ENCODE measurements around the gene RPS6KC1. TPM values are rescaled to one million over a fixed set of nuclear protein-coding genes. Genes with fewer than 3 reads are reported as not detected.
"Not testable (repeated sequence)": the region's sequence is repeated elsewhere in the genome, so short reads cannot be mapped to it uniquely, and the experiment has no call there.

The RPS6KC1 gene
- total and polyA plus RNA-seq, 8 donors: 15.8 to 25.2 (median 23.5) TPM

- intact Hi-C loops (cut with DNase I): no loop called here
- ATAC-seq: no peak
- no peak for TF ChIP-seq CTCF (IDR thresholded peaks at IDR 0.05)
- Histone ChIP-seq H3K27ac (no peak overlapping the region), H3K4me3 (no peak overlapping the region), H3K27me3 (no peaks in the 10 kb centered on the region), H3K4me1 (peaks cover 0 to 6% of the 10 kb centered on the region in 2 donors), H3K36me3 (no peaks in the 10 kb centered on the region), H3K9me3 (no peaks in the 10 kb centered on the region)
- no peak for DNase-seq
Observed at GRCh38 chr1:213020016-213020415, 31.0 kb upstream of the RPS6KC1 start.

GRCh38 chr1:213027024-213027423, 24.0 kb upstream of the RPS6KC1 start:
- ATAC-seq; H3K9me3 ChIP-seq; H3K4me3 ChIP-seq; H3K4me1 ChIP-seq; H3K27ac ChIP-seq; DNase-seq; H3K36me3 ChIP-seq; intact Hi-C loops (cut with DNase I): not testable (repeated sequence)
- H3K27me3 ChIP-seq: peaks cover 0 to 17% of the 10 kb centered on the region in 2 donors

DNA sequence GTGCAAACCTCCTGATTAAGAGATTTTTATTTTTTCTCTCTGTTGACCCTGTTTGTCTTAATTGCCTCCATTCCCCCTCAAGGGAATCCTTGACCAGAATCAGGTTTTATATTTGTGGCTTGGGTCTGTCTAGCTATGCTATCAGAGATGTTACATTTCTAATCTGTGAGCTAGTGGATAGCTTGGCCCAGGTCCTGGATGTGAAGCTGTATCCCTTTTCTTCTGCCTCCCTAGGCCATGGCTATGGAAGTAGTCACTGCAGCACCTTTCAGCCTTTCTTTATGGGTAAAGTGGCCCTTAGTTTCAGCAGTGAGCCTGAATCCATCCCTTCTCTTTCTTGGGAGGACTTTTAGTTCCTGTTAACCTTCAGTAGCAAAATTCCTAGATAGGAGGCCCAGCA, 18.4 kb upstream of the RPS6KC1 start:
- no peak for TF ChIP-seq CTCF (IDR thresholded peaks at IDR 0.05)
- no peaks in the 10 kb centered on the region for H3K36me3 ChIP-seq
- DNase-seq (no peak), ATAC-seq (no peak)
- H3K27ac ChIP-seq: no peak overlapping the region
- H3K4me3 ChIP-seq: no peak overlapping the region
- intact Hi-C loops (cut with DNase I): no loop called here
- H3K27me3 ChIP-seq: peaks cover 5 to 47% of the 10 kb centered on the region in 2 donors
- no peaks in the 10 kb centered on the region for H3K9me3 ChIP-seq
- no peaks in the 10 kb centered on the region for H3K4me1 ChIP-seq

DNA sequence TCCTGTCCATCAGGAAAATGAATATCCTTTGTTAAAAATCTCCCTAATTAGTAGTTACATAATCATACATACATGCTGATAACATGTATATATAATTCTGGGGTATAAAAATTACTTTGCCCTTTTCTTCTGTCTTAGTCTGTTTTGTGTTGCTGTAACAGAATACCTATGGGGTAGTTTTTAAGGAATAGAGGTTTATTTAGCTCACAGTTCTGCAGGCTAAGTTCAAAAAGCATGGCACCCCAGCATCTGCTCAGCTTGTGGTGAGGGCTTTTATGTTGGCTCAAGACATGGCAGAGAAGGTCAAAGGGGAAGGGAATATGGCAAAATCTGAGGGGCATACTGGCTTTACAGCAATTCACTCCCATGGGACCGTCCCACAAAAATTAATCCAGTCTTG, 16.3 kb upstream of the RPS6KC1 start:
- no peaks in the 10 kb centered on the region for H3K9me3 ChIP-seq
- no peak for TF ChIP-seq CTCF (IDR thresholded peaks at IDR 0.05)
- H3K4me3 ChIP-seq: no peak overlapping the region
- intact Hi-C loops (cut with DNase I): no loop called here
- no peak for ATAC-seq
- H3K36me3 ChIP-seq: no peaks in the 10 kb centered on the region
- H3K4me1 ChIP-seq: no peaks in the 10 kb centered on the region
- peaks cover 5 to 33% of the 10 kb centered on the region in 2 donors for H3K27me3 ChIP-seq
- DNase-seq: no peak
- no peak overlapping the region for H3K27ac ChIP-seq

- intact Hi-C loops (cut with DNase I): no loop called here
- TF ChIP-seq CTCF (IDR thresholded peaks at IDR 0.05): no peak
- no peak for DNase-seq
- H3K4me1 ChIP-seq: no peaks in the 10 kb centered on the region
- no peak overlapping the region for H3K4me3 ChIP-seq
- H3K27me3 ChIP-seq: peaks cover 5 to 42% of the 10 kb centered on the region in 2 donors
- ATAC-seq: no peak
- no peaks in the 10 kb centered on the region for H3K9me3 ChIP-seq
- no peaks in the 10 kb centered on the region for H3K36me3 ChIP-seq
- no peak overlapping the region for H3K27ac ChIP-seq
Observed at GRCh38 chr1:213035573-213035972, 15.5 kb upstream of the RPS6KC1 start.

- H3K36me3 ChIP-seq: no peaks in the 10 kb centered on the region
- TF ChIP-seq CTCF (IDR thresholded peaks at IDR 0.05): no peak
- no peaks in the 10 kb centered on the region for H3K4me1 ChIP-seq
- ATAC-seq (no peak), DNase-seq (no peak)
- peaks cover 2 to 32% of the 10 kb centered on the region in 2 donors for H3K27me3 ChIP-seq
- H3K9me3 ChIP-seq: no peaks in the 10 kb centered on the region
- H3K27ac ChIP-seq: no peak overlapping the region
- intact Hi-C loops (cut with DNase I): no loop called here
- no peak overlapping the region for H3K4me3 ChIP-seq
Observed at GRCh38 chr1:213041443-213041842, 9.6 kb upstream of the RPS6KC1 start.

GRCh38 chr1:213045321-213046226, 5.5 kb upstream of the RPS6KC1 start:
- H3K4me1 ChIP-seq; DNase-seq; H3K4me3 ChIP-seq; intact Hi-C loops (cut with DNase I); ATAC-seq; H3K36me3 ChIP-seq; H3K27ac ChIP-seq; H3K9me3 ChIP-seq: not testable (repeated sequence)
- peaks cover 0 to 17% of the 10 kb centered on the region in 2 donors for H3K27me3 ChIP-seq

All from left lung (tissue), 10 donors.